Measurements from ENCODE around the gene GLDC.

DNA sequence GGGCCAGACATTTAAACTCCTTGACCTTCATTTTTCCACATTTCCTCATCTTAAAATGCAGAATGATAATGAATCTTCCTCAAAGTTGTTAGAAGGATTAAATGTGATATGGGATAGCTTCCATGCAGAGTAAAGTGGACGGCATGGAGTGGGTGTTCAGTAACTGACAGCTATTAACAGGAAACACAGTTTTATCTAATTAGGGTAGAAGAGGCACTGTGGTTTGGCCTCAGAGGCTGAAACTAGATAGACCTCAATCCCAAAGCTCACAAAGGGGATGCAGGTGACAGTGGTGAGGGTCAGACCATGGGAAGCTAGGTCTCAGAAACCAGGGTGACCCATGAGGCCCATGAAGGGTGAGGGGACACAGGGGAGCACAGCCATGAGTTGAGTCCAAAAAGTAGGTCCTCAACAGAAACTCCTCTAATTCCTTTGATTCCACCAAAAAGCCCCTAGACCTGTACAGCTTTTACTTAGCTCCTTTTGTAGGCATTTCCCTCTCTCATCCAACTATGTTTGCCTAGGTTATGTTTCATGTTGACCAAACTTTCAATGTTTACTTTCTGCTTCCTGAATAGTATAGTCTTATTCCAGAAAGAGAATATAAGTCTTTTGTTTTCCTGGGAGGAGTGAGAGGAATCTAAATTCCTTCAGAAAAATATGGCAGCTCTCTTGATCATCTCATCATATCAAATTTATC lies 27.9 kb upstream of the GLDC start:
- TF ChIP-seq POLR2AphosphoS5 (IDR thresholded peaks at IDR 0.05; ENCODE audit: low read depth, low read length) (no peak), TCF7L2 (IDR thresholded peaks at IDR 0.05; ENCODE audit: low read depth, low read length) (no peak), SIN3A (IDR thresholded peaks at IDR 0.05; ENCODE audit: borderline replicate concordance, insufficient read depth, low read depth, low read length) (no peak)
- TF ChIP-seq, protein P1, sequence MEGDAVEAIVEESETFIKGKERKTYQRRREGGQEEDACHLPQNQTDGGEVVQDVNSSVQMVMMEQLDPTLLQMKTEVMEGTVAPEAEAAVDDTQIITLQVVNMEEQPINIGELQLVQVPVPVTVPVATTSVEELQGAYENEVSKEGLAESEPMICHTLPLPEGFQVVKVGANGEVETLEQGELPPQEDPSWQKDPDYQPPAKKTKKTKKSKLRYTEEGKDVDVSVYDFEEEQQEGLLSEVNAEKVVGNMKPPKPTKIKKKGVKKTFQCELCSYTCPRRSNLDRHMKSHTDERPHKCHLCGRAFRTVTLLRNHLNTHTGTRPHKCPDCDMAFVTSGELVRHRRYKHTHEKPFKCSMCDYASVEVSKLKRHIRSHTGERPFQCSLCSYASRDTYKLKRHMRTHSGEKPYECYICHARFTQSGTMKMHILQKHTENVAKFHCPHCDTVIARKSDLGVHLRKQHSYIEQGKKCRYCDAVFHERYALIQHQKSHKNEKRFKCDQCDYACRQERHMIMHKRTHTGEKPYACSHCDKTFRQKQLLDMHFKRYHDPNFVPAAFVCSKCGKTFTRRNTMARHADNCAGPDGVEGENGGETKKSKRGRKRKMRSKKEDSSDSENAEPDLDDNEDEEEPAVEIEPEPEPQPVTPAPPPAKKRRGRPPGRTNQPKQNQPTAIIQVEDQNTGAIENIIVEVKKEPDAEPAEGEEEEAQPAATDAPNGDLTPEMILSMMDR (IDR thresholded peaks at IDR 0.05): no peak

Data from Panc1 (cell line).